ENCODE data around the gene LDLRAD3.

The LDLRAD3 gene

GRCh38 chr11:36016263-36016662 is 72.4 kb downstream of the LDLRAD3 start:
- no peak overlapping the region for H3K4me3 ChIP-seq (ENCODE audit: low read depth in 1 of 2, low read length in 2 of 2)
- H3K36me3 ChIP-seq (ENCODE audit: insufficient read depth, low read length): no peaks in the 10 kb centered on the region
- H3K9me3 ChIP-seq (ENCODE audit: insufficient read depth, low read length, severe bottlenecking): no peaks in the 10 kb centered on the region
- no peaks in the 10 kb centered on the region for H3K79me2 ChIP-seq (ENCODE audit: insufficient read depth, low read length)
- no peak overlapping the region for H3K4me2 ChIP-seq (ENCODE audit: insufficient read depth, low read length)
- H3K4me1 ChIP-seq (ENCODE audit: insufficient read depth, low read length): no peaks in the 10 kb centered on the region
- no peak overlapping the region for H3K27ac ChIP-seq (ENCODE audit: low read length)
- H3K27me3 ChIP-seq (ENCODE audit: insufficient read depth, low read length, poor library complexity): no peaks in the 10 kb centered on the region
- TF ChIP-seq EZH2 (IDR thresholded peaks at IDR 0.05; ENCODE audit: borderline replicate concordance, low read depth, low read length, severe bottlenecking) (no peak), CTCF (IDR thresholded peaks at IDR 0.05; ENCODE audit: borderline replicate concordance, extremely low read depth, low read length, poor library complexity, severe bottlenecking) (no peak)
- ATAC-seq (ENCODE audit: insufficient read depth, low read depth): no peak
- no peaks in the 10 kb centered on the region for H4K20me1 ChIP-seq (ENCODE audit: insufficient read depth, low read length)
- H2AFZ ChIP-seq (ENCODE audit: low read depth, low read length): no peak overlapping the region
- no peak overlapping the region for H3K9ac ChIP-seq (ENCODE audit: low read depth, low read length)
- DNase-seq: no peak

GRCh38 chr11:36016709-36017108 is 72.8 kb downstream of the LDLRAD3 start:
- Histone ChIP-seq H3K36me3 (ENCODE audit: insufficient read depth, low read length) (no peaks in the 10 kb centered on the region), H3K4me1 (ENCODE audit: insufficient read depth, low read length) (no peaks in the 10 kb centered on the region), H3K4me3 (ENCODE audit: low read depth in 1 of 2, low read length in 2 of 2) (no peak overlapping the region), H3K4me2 (ENCODE audit: insufficient read depth, low read length) (no peak overlapping the region), H3K27me3 (ENCODE audit: insufficient read depth, low read length, poor library complexity) (no peaks in the 10 kb centered on the region), H3K9ac (ENCODE audit: low read depth, low read length) (no peak overlapping the region), H3K27ac (ENCODE audit: low read length) (no peak overlapping the region), H2AFZ (ENCODE audit: low read depth, low read length) (no peak overlapping the region), H3K79me2 (ENCODE audit: insufficient read depth, low read length) (no peaks in the 10 kb centered on the region), H4K20me1 (ENCODE audit: insufficient read depth, low read length) (no peaks in the 10 kb centered on the region), H3K9me3 (ENCODE audit: insufficient read depth, low read length, severe bottlenecking) (no peaks in the 10 kb centered on the region)
- ATAC-seq (ENCODE audit: insufficient read depth, low read depth): no peak
- TF ChIP-seq CTCF (IDR thresholded peaks at IDR 0.05; ENCODE audit: borderline replicate concordance, extremely low read depth, low read length, poor library complexity, severe bottlenecking): no peak
- no peak for TF ChIP-seq EZH2 (IDR thresholded peaks at IDR 0.05; ENCODE audit: borderline replicate concordance, low read depth, low read length, severe bottlenecking)
- DNase-seq: no peak

- Histone ChIP-seq H3K79me2 (ENCODE audit: insufficient read depth, low read length) (no peaks in the 10 kb centered on the region), H4K20me1 (ENCODE audit: insufficient read depth, low read length) (no peaks in the 10 kb centered on the region), H3K27me3 (ENCODE audit: insufficient read depth, low read length, poor library complexity) (no peaks in the 10 kb centered on the region), H3K4me3 (ENCODE audit: low read depth in 1 of 2, low read length in 2 of 2) (no peak overlapping the region), H3K9me3 (ENCODE audit: insufficient read depth, low read length, severe bottlenecking) (no peaks in the 10 kb centered on the region), H3K4me1 (ENCODE audit: insufficient read depth, low read length) (no peaks in the 10 kb centered on the region), H3K27ac (ENCODE audit: low read length) (no peak overlapping the region), H3K9ac (ENCODE audit: low read depth, low read length) (no peak overlapping the region), H3K36me3 (ENCODE audit: insufficient read depth, low read length) (no peaks in the 10 kb centered on the region), H3K4me2 (ENCODE audit: insufficient read depth, low read length) (no peak overlapping the region), H2AFZ (ENCODE audit: low read depth, low read length) (no peak overlapping the region)
- ATAC-seq (ENCODE audit: insufficient read depth, low read depth) (no peak), DNase-seq (no peak)
- TF ChIP-seq CTCF (IDR thresholded peaks at IDR 0.05; ENCODE audit: borderline replicate concordance, extremely low read depth, low read length, poor library complexity, severe bottlenecking): no peak
- TF ChIP-seq EZH2 (IDR thresholded peaks at IDR 0.05; ENCODE audit: borderline replicate concordance, low read depth, low read length, severe bottlenecking): no peak
Observed at GRCh38 chr11:36019005-36019596, 75.2 kb downstream of the LDLRAD3 start.

Measured in DND-41 (cell line).